KOPT-K1 (cell line): Measurements from ENCODE around the gene PIGN.
"Not testable (repeated sequence)": the region's sequence is repeated elsewhere in the genome, so short reads cannot be mapped to it uniquely, and the experiment has no call there.

Source experiments
- H3K27ac ChIP-seq: fragments of 200-600 bp; sonication (generic); 2 replicates; pipeline ENCODE4 v1.5.1; 2016; ENCODE audit warnings: antibody characterized with exemption, mild to moderate bottlenecking, low read depth, low read length; ENCODE audit not compliant: poor library complexity, severe bottlenecking
- H3K36me3 ChIP-seq: fragments of 200-600 bp; sonication (generic); 2 replicates; pipeline ENCODE4 v1.5.1; 2017; ENCODE audit warnings: antibody characterized with exemption, mild to moderate bottlenecking, low read length, moderate library complexity; ENCODE audit not compliant: insufficient read depth
- H3K9me3 ChIP-seq: fragments of 200-600 bp; sonication (generic); 2 replicates; pipeline ENCODE4 v1.5.1; 2017; ENCODE audit warnings: antibody characterized with exemption, low read length, mild to moderate bottlenecking; ENCODE audit not compliant: insufficient read depth, poor library complexity, severe bottlenecking

Gene PIGN

DNA sequence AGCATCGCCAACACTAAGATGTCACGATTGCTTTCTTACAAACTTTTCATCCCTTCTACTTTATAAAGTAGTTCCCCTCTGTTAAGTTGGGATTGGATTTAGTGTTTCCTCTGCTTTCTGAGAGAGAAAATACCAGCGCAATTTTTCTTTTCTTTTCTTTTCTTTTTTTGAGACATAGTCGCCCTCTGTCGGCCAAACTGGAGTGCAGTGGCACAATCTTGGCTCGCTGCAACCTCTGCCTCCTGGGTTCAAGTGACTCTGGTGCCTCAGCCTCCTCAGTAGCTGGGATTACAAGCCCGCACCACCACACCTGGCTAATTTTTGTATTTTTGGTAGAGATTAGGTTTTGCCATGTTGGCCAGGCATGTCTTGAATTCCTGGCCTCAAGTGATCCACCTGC is 9.2 kb upstream of the PIGN start:
- H3K36me3 ChIP-seq: peaks cover 10% of the 10 kb centered on the region; the same call in 1 of the 2 replicates
- peaks cover 8% of the 10 kb centered on the region for H3K9me3 ChIP-seq
- no peak overlapping the region for H3K27ac ChIP-seq

DNA sequence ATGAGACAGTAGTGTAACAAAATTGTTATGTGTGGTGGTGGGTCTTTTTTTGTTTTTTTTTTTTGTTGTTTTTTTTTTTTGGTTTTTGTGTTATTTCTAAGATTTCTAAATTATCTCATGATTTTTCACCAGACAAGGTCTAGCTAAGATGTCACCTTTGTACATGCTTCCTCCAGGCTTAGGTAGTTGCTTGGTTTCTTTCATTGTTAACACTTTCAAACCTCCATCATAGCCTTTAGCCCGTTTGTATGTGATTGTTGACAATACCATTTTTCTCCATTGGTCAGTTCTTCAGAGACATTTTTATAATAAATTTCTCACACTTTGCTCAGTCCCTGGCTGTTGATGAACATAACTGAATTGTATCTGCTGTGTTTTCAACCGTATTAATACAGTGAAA is 2.4 kb upstream of the PIGN start:
- Histone ChIP-seq H3K36me3 (peaks cover 12% of the 10 kb centered on the region; the same call in 1 of the 2 replicates), H3K27ac (no peak overlapping the region), H3K9me3 (peaks cover 8% of the 10 kb centered on the region)

GRCh38 chr18:62187543-62188510 is 971 bp upstream of the PIGN start:
- peaks cover 12% of the 10 kb centered on the region; the same call in 1 of the 2 replicates for H3K36me3 ChIP-seq
- H3K9me3 ChIP-seq: peaks cover 8% of the 10 kb centered on the region
- H3K27ac ChIP-seq: peak overlapping the region; percentile 88

GRCh38 chr18:62186499-62186773 is 420 bp downstream of the PIGN start:
- peaks cover 8% of the 10 kb centered on the region; the same call in 1 of the 2 replicates for H3K36me3 ChIP-seq
- peak overlapping the region; percentile 58 for H3K27ac ChIP-seq
- H3K9me3 ChIP-seq: peaks cover 2% of the 10 kb centered on the region

DNA sequence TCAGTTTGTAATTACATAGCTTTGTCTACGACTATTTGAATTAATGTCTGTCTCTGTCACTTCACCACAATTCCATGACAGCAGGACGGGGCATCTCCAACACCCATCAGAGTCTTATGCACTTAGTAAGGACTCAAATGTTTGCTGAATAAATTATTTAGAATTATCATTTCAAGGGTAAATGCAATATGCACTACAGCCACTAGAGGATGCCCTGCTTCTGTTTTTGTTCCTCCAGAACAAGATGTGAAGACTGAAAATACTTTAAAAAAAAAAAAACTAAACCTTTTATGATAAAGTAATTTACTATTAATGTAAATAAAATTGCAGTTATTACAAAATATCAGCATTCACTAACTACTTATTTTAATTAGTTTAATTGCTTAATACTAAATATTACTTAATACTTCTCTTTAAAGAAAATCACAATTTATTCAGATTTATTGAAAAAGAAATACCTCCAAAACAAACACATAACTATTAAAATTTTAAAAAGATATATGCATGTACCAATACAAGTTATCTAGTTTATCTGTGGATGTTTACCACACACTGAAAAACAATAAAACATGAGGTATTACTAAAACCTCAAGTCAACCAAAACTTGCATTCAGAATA is 3.2 kb downstream of the PIGN start:
- H3K27ac ChIP-seq: no peak overlapping the region

DNA sequence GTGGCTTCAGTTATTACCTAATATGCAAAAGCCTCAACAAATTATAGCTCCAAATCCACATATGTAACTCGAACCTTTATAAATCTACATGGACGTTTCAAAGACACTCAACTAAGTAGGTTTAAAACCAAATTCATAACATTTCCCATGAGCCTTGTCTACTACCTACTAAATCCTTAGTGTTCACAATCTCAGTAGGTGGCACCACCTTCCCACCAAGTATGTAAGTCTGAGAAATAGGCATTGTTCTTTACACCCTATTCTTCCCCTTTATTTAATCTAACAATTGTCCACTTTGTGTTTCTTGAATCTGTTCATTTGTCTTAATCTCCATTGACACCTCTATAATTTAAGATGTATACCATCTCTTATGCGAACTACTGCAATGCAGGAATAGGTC is 4.6 kb downstream of the PIGN start:
- H3K27ac ChIP-seq: no peak overlapping the region
- no peaks in the 10 kb centered on the region for H3K36me3 ChIP-seq
- H3K9me3 ChIP-seq: no peaks in the 10 kb centered on the region

More for the DNA sequence above, 3.2 kb downstream of the PIGN start:
- Histone ChIP-seq H3K36me3 (no peaks in the 10 kb centered on the region), H3K9me3 (no peaks in the 10 kb centered on the region)

DNA sequence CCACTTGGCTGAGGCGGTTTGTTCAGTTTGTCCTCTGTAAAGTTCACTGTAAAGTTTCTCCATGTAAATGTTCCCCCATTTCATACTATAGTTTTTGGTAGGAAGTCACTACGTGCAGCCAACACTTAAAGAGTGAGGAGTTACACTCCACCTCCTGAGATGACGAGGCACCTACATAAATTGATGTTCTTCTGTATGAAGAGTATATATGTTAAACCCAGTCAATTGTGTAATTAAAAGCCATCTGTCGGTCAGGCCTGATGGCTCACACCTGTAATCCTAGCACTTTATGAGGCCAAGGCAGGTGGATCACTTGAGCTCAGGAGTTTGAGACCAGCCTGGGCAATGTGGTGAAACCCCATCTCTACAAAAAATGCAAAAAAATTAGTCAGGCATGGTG is 7.6 kb downstream of the PIGN start:
- H3K9me3 ChIP-seq: no peaks in the 10 kb centered on the region
- no peak overlapping the region for H3K27ac ChIP-seq
- no peaks in the 10 kb centered on the region for H3K36me3 ChIP-seq

GRCh38 chr18:62177271-62177670 is 9.6 kb downstream of the PIGN start:
- no peaks in the 10 kb centered on the region for H3K36me3 ChIP-seq
- H3K27ac ChIP-seq: no peak overlapping the region
- no peaks in the 10 kb centered on the region for H3K9me3 ChIP-seq

GRCh38 chr18:62175521-62175920 is 11.3 kb downstream of the PIGN start:
- no peaks in the 10 kb centered on the region for H3K36me3 ChIP-seq
- no peaks in the 10 kb centered on the region for H3K9me3 ChIP-seq
- no peak overlapping the region for H3K27ac ChIP-seq

GRCh38 chr18:62172298-62172697 is 14.6 kb downstream of the PIGN start:
- no peaks in the 10 kb centered on the region for H3K36me3 ChIP-seq
- H3K27ac ChIP-seq: no peak overlapping the region
- no peaks in the 10 kb centered on the region for H3K9me3 ChIP-seq

GRCh38 chr18:62170857-62171256 is 16.0 kb downstream of the PIGN start:
- Histone ChIP-seq H3K9me3 (no peaks in the 10 kb centered on the region), H3K27ac (no peak overlapping the region), H3K36me3 (no peaks in the 10 kb centered on the region)

GRCh38 chr18:62166524-62166923 is 20.3 kb downstream of the PIGN start:
- not testable (repeated sequence) for H3K36me3 ChIP-seq

GRCh38 chr18:62165583-62165982 is 21.3 kb downstream of the PIGN start:
- no peaks in the 10 kb centered on the region for H3K36me3 ChIP-seq
- H3K9me3 ChIP-seq: peaks cover 13% of the 10 kb centered on the region
- H3K27ac ChIP-seq: no peak overlapping the region

More at GRCh38 chr18:62166524-62166923, 20.3 kb downstream of the PIGN start:
- H3K27ac ChIP-seq: not testable (repeated sequence)
- H3K9me3 ChIP-seq: peaks cover 13% of the 10 kb centered on the region

GRCh38 chr18:62164855-62165487 is 21.9 kb downstream of the PIGN start:
- H3K9me3 ChIP-seq: peaks cover 13% of the 10 kb centered on the region
- H3K27ac ChIP-seq: no peak overlapping the region
- no peaks in the 10 kb centered on the region for H3K36me3 ChIP-seq

DNA sequence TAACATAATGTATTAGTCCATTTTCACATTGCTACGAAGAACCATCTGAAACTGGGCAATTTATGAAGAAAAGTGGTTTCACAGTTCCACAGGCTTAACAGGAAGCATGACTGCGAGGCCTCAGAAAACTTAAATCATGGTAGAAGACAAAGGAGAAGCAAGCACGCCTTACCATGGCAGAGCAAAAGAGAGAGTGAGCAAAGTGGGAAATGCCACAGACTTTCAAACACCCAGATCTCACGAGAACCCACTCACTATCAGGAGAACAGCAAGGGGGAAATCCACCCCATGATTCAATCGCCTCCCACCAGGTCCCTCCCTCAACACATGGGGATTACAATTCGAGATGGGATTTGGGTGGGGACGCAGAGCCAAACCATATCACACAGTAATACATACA is 22.5 kb downstream of the PIGN start:
- H3K9me3 ChIP-seq: peaks cover 13% of the 10 kb centered on the region
- H3K27ac ChIP-seq: no peak overlapping the region
- no peaks in the 10 kb centered on the region for H3K36me3 ChIP-seq
